OCI-LY1 (cell line): ENCODE measurements around the gene C2CD3.

ENCODE experiments used
- EZH2 ChIP-seq: fragments of 200-600 bp; sonication (generic), shearing (Covaris generic); IDR thresholded peaks from 2 replicates; pipeline ENCODE4 v1.8.0; 2017; ENCODE audit warnings: borderline replicate concordance, mixed run types, mild to moderate bottlenecking, antibody characterized with exemption, low read length, moderate library complexity, mixed read lengths
- TF ChIP-seq, protein P1 (sequence below): fragments of 200-600 bp; sonication (generic), shearing (Covaris generic); IDR thresholded peaks from 2 replicates; pipeline ENCODE4 v1.5.1; 2017; ENCODE audit warnings: mild to moderate bottlenecking, antibody characterized with exemption, low read length, moderate library complexity, mixed read lengths

DNA sequence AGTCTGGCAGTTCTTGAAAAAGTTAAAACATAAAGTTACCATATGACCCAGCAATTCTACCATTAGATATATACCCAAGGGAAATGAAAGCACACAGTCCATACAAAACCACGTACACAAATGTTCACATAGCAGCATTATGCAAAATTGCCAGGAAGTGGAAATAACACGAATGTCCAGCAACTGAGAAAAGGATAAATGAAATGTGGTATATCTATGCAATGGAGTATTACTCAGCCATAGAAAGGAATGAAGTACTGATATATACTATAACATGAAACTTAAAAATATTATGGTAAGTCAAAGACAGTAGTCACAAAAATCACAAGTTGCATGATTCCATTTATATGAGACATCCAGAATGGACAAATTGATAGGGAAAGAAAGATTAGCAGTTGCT is 57.9 kb downstream of the C2CD3 start:
- TF ChIP-seq, protein P1, sequence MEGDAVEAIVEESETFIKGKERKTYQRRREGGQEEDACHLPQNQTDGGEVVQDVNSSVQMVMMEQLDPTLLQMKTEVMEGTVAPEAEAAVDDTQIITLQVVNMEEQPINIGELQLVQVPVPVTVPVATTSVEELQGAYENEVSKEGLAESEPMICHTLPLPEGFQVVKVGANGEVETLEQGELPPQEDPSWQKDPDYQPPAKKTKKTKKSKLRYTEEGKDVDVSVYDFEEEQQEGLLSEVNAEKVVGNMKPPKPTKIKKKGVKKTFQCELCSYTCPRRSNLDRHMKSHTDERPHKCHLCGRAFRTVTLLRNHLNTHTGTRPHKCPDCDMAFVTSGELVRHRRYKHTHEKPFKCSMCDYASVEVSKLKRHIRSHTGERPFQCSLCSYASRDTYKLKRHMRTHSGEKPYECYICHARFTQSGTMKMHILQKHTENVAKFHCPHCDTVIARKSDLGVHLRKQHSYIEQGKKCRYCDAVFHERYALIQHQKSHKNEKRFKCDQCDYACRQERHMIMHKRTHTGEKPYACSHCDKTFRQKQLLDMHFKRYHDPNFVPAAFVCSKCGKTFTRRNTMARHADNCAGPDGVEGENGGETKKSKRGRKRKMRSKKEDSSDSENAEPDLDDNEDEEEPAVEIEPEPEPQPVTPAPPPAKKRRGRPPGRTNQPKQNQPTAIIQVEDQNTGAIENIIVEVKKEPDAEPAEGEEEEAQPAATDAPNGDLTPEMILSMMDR, result no peak
- no peak for TF ChIP-seq EZH2
